Neutrophil (primary cell): ENCODE data around the gene GRB10.

Source experiments
- H3K27ac ChIP-seq: fragments of 200-600 bp; sonication (generic); 2 replicates; pipeline ENCODE4 v1.5.1; 2016; ENCODE audit warnings: mild to moderate bottlenecking, moderate library complexity
- H3K27me3 ChIP-seq: fragments of 200-600 bp; sonication (generic); 2 replicates; pipeline ENCODE4 v1.6.0; 2016; ENCODE audit warnings: mild to moderate bottlenecking
- H3K36me3 ChIP-seq: fragments of 200-600 bp; sonication (generic); 2 replicates; pipeline ENCODE4 v1.5.1; 2017
- H3K4me1 ChIP-seq, 2 experiments: fragments of 200-600 bp in 1 of 2; sonication (generic) in 1 of 2; 1 replicate in 1 of 2; 2 replicates in 1 of 2; pipeline versions ENCODE4 v1.5.1 to v1.6.1; 2013 to 2016; ENCODE audit warnings: low read depth in 1 of 2, low read length in 1 of 2, mild to moderate bottlenecking in 1 of 2, moderate library complexity in 1 of 2; ENCODE audit not compliant: control insufficient read depth in 1 of 2, insufficient read depth in 1 of 2
- H3K4me3 ChIP-seq, 2 experiments: fragments of 200-600 bp in 1 of 2; sonication (generic) in 1 of 2; 1 replicate in 1 of 2; 2 replicates in 1 of 2; pipeline ENCODE4 v1.5.1; 2013 to 2016; ENCODE audit warnings: low read depth in 1 of 2, low read length in 1 of 2, mild to moderate bottlenecking in 1 of 2, moderate library complexity in 1 of 2
- H3K9me3 ChIP-seq: fragments of 200-600 bp; sonication (generic); 2 replicates; pipeline ENCODE4 v1.5.1; 2016
- TF ChIP-seq, protein P1 (sequence below): fragments of 200-600 bp; sonication (generic); IDR thresholded peaks from 2 replicates; pipeline ENCODE4 v1.5.1; 2016; ENCODE audit warnings: antibody characterized with exemption

Gene GRB10

DNA sequence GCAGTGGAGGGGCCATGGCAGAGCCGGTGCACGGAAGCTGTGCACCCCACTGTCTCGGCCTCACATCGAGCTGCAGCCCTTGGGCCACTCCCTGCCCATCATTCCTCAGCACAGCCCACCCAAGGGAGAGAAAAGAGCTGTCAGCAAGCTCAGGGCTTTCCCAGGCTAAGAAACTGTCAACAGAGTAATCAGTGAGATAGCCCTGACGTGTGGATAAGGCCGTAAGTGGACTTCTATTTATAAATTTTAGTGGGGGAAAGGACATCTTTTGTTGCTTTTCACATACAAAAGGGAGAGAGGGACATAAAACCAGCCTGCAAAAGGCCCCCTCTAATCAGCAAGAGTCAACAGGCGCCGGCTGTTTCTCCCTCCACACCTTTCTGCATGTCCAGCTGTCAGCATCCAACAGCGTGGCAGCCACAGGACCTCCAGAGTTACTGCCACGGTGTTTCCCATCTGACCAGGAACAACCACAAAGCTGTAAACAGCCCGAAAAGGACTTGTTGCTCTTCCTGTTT lies 160.7 kb downstream of the GRB10 start:
- H3K9me3 ChIP-seq, result no peaks in the 10 kb centered on the region
- TF ChIP-seq, protein P1, sequence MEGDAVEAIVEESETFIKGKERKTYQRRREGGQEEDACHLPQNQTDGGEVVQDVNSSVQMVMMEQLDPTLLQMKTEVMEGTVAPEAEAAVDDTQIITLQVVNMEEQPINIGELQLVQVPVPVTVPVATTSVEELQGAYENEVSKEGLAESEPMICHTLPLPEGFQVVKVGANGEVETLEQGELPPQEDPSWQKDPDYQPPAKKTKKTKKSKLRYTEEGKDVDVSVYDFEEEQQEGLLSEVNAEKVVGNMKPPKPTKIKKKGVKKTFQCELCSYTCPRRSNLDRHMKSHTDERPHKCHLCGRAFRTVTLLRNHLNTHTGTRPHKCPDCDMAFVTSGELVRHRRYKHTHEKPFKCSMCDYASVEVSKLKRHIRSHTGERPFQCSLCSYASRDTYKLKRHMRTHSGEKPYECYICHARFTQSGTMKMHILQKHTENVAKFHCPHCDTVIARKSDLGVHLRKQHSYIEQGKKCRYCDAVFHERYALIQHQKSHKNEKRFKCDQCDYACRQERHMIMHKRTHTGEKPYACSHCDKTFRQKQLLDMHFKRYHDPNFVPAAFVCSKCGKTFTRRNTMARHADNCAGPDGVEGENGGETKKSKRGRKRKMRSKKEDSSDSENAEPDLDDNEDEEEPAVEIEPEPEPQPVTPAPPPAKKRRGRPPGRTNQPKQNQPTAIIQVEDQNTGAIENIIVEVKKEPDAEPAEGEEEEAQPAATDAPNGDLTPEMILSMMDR, result no peak
- H3K27me3 ChIP-seq, result no peaks in the 10 kb centered on the region
- H3K36me3 ChIP-seq, result peaks cover 34% of the 10 kb centered on the region
- no peak overlapping the region for H3K4me3 ChIP-seq
- H3K4me1 ChIP-seq, result no peaks in the 10 kb centered on the region
- no peak overlapping the region for H3K27ac ChIP-seq

DNA sequence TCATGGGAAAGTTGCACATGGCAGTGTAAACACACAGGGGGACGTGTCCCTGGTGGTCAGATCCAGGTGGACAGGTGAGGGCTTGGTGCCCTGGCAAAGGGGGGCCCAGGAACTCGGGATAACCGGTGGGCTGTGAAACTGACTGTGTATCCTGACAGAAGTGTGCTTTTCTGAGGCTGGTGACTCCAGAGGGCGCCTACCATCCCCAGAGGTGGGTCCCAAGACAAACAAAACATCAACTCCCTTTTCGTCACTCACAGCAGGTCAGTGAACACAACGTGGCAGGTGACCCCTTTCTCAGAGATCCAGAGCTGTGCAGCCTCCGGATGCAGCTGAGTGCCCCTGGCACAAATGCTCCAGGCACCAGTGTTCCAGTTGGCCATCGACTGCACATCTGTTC lies 161.5 kb downstream of the GRB10 start:
- TF ChIP-seq, protein P1, result no peak
- Histone ChIP-seq H3K9me3 (no peaks in the 10 kb centered on the region), H3K36me3 (peaks cover 37% of the 10 kb centered on the region), H3K4me1 (no peaks in the 10 kb centered on the region), H3K4me3 (no peak overlapping the region), H3K27ac (no peak overlapping the region), H3K27me3 (no peaks in the 10 kb centered on the region)

DNA sequence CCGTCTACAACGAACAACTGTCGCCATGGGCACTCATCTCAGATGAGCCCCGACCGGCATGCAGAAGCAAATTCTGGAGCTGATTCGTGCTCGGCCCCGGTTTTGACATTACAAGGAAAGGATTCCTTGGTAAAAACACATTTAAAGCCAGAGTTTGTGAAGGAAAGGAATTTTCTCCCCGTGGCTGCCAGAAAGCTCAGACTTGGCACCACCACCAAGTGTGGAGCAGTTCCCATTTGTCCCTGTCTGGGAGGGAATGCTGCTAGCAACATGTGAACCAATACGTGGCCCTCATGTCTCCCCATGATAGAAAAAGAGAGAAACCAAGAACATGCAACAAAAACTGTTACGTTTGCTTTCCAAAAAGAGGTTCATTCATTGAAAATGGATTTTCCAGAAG lies 162.3 kb downstream of the GRB10 start:
- TF ChIP-seq, protein P1, result no peak
- H3K4me1 ChIP-seq, result no peaks in the 10 kb centered on the region
- no peaks in the 10 kb centered on the region for H3K9me3 ChIP-seq
- H3K27me3 ChIP-seq, result no peaks in the 10 kb centered on the region
- peaks cover 37% of the 10 kb centered on the region for H3K36me3 ChIP-seq
- H3K4me3 ChIP-seq, result no peak overlapping the region
- no peak overlapping the region for H3K27ac ChIP-seq

DNA sequence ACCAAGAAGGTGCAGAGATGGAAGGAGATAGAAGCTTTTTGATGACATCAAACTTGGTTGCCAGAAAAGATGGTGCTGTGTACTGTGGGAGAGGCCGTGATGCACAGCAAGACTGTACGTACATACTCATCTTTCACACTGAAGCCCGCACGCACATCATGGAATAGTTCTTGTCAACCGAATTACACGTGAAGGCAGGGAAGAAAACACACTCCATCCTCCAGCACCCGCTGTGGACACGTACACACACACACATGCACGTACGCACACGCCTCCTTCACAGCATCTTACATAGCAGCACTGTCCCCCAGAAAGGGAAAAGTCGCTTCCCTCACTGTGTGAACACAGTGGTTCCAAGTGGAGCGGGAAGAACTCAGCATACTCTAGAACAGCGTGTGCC lies 163.0 kb downstream of the GRB10 start:
- peaks cover 43% of the 10 kb centered on the region for H3K36me3 ChIP-seq
- no peaks in the 10 kb centered on the region for H3K27me3 ChIP-seq
- H3K4me3 ChIP-seq, result no peak overlapping the region
- no peaks in the 10 kb centered on the region for H3K9me3 ChIP-seq
- TF ChIP-seq, protein P1, result no peak
- H3K27ac ChIP-seq, result no peak overlapping the region
- no peaks in the 10 kb centered on the region for H3K4me1 ChIP-seq

DNA sequence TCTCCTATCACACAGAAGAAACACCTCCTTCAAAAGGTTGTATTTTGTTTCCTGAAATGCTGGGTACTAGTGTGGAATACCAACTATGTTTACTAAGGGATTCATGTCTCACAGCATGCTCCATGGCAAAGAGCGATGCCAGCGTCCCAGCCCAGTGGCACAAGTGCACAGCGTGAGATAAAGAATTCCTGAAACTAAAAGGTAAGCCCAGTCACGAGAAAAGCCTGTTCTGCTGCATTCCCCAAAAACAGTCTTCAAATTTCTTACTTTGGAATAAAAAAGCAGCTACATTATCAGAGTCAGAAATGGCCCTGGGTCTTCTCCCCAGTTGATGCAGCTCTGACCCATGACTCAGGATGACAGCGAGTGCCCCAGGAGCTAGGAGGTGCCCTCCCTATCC lies 164.4 kb downstream of the GRB10 start:
- no peak overlapping the region for H3K27ac ChIP-seq
- TF ChIP-seq, protein P1, result no peak
- peaks cover 57% of the 10 kb centered on the region for H3K36me3 ChIP-seq
- H3K4me1 ChIP-seq, result no peaks in the 10 kb centered on the region
- H3K4me3 ChIP-seq, result no peak overlapping the region
- no peaks in the 10 kb centered on the region for H3K9me3 ChIP-seq
- H3K27me3 ChIP-seq, result no peaks in the 10 kb centered on the region
